Endothelial cell of hepatic sinusoid (primary cell): ENCODE results near the gene PICALM.
"Not testable (repeated sequence)": the region's sequence is repeated elsewhere in the genome, so short reads cannot be mapped to it uniquely, and the experiment has no call there.

Experiments used
- in situ Hi-C: cut with HindIII; loops from 2 replicates; pipeline ENCODE4 v1.10.0; 2017; ENCODE audit warnings: low sequenced_read_pairs

The PICALM gene, protein sequence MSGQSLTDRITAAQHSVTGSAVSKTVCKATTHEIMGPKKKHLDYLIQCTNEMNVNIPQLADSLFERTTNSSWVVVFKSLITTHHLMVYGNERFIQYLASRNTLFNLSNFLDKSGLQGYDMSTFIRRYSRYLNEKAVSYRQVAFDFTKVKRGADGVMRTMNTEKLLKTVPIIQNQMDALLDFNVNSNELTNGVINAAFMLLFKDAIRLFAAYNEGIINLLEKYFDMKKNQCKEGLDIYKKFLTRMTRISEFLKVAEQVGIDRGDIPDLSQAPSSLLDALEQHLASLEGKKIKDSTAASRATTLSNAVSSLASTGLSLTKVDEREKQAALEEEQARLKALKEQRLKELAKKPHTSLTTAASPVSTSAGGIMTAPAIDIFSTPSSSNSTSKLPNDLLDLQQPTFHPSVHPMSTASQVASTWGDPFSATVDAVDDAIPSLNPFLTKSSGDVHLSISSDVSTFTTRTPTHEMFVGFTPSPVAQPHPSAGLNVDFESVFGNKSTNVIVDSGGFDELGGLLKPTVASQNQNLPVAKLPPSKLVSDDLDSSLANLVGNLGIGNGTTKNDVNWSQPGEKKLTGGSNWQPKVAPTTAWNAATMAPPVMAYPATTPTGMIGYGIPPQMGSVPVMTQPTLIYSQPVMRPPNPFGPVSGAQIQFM

DNA sequence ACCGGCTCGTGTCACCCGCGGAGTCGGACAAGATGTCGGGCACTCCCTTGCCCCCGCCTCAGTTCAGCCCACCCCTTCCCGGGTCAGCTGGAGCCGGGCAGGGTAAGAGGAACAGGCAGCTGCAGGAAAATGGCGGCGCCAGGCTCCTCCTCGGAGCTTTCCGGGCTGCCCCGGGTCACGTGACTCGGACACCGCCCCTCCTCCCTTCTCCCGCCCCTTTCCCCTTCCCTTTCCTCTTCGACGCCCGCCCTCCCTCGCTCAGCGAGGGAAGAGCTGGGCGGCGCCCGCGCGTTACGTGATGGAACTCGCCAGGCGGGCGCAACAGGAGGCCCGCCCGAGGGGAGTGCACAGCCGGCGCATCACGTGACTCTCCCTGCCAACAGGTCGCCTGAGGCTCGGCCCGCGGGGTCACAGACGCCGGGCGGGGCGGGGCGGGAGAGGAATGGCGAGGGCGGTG is at the start of gene PICALM:
Gene PICALM, minus strand, starts transcription at position 134 of the 457 bp plus-strand sequence. CDS start 304 bp downstream, outside the sequence.
- in situ Hi-C loops, result loop anchor here (5.0 kb wide), 1 partner anchor 48 kb away; no protein-coding TSS in a partner anchor

DNA sequence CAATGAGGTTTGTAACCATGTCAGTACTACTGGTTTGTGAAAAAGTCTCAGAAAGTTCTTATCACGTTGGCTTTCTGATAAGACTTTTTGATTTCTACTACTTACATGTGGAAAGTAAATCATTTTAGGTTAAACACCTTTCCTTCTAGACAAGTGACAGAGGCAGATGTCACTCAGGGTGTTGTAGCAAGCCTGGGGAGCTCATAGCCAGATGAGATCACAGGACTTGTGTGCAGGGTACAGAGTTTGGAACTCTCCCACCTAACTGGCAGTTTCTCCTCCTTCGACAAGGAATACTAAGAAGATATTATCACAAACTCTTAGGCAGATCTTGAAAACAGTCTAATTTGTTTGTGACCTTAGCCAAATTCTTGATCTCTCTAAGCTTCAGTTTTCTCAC is 49.4 kb upstream of the PICALM start:
- in situ Hi-C loops, result loop anchor here (5.0 kb wide), 2 partner anchors 44 to 51 kb away; partner anchors contain the start of gene PICALM

DNA sequence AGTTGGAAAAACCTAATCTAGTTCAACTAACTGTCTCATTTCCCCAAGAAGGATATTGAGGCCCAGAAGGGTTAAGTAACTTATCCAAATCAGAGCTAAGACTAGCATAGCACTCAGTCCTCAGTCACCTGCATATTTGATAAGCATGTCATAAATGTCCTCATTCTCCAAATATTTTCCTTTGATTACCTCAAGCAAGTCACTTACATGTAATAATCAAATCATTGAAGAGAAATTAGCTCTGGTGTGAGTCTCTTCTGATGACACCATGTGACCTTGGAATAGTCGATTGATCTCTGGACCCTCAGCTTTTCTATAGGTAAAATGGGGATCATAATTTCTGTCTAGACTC is 48.8 kb upstream of the PICALM start:
- in situ Hi-C loops, result loop anchor here (5.0 kb wide), 2 partner anchors 45 to 50 kb away; partner anchors contain the start of gene PICALM

DNA sequence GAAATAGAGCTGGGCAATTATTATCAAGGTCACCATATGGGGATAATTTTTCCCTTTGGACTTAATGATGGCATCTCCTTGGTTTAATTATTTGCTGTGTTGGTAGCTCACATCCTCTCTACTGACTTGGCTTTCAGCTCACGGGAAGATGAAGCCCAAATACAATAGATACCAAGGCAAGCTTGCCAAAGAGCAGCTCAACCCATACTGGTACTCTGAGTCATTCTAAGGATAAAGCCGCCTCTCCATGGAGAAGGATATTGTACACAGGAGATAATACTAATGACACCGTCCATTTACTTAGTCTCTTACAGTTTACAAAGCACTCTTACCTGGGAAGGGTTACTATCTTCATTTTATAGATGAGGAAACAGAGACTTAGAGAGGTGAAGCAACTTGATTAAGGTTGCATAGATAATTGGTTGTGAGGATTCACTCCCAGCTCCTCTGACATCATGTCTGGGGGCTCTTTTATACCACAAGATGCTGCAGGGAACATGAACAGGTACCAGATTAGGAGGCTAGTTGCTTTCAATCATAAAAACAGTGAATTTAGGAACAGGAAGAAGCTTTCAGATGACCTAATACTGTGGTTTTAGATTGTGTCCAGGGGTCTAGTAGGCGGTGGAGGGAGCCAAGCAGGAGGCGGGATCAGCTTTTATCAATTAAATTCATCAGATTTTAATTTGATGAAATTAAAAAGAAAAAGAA is 48.3 kb upstream of the PICALM start:
- in situ Hi-C loops, result loop anchor here (5.0 kb wide), 2 partner anchors 45 to 50 kb away; partner anchors contain the start of gene PICALM

DNA sequence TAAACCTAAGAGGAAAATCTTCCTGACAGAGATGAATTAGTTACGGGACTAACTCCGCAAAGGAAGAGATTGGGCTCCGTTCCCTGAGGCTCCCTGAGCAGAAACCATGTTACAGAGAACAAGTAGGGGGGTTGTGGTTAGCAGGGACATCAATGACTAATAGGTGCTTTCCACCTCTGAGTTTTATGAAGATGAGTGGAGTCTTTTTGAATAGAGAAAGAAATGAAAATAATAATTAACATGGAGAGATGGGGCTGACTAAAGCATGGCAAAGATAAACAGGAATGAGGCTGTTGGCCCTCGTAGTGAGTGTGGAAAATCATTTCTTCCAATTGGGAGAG is 47.5 kb upstream of the PICALM start:
- in situ Hi-C loops, result loop anchor here (5.0 kb wide), 2 partner anchors 46 to 49 kb away; partner anchors contain the start of gene PICALM

DNA sequence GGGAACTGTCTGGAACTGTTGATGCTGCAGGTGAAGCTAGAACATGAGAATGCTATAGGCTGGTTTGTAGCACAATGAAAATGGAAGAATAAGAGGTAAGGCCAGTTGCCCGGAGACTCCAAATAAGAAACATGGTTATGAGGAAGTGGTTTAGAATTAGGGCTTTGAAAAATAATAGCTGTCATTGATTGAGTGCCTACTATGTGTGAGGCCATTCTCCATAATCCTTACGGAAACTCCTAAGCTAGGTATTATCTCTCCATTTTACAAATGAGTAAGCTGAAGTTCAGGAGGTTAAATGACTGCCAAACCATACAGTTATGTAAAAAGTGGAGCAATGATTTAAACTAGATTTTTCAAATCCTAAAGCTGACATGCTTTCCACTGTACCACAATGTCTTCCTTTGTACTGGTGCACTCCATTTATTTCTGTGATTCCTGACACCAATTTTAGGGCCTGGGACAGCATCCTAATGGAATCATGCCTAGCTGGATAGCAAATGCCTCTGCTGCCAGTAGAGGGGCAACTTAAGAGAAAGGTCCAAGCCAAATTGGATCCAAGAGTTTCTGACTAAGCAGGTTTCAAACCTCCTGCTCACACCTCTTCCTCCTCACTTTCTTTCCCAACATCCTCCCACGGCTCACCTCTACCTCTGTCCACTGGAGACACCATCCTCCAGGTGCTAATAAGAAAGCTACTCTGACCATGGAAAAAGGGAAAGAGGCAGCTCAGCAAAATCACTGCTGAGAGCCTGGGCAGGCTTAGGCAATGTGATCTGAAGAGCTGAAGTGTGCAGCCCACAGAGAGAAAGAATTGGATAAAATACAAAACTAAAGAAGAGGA is 46.9 kb upstream of the PICALM start:
- in situ Hi-C loops, result loop anchor here (5.0 kb wide), 2 partner anchors 47 to 48 kb away; partner anchors contain the start of gene PICALM

DNA sequence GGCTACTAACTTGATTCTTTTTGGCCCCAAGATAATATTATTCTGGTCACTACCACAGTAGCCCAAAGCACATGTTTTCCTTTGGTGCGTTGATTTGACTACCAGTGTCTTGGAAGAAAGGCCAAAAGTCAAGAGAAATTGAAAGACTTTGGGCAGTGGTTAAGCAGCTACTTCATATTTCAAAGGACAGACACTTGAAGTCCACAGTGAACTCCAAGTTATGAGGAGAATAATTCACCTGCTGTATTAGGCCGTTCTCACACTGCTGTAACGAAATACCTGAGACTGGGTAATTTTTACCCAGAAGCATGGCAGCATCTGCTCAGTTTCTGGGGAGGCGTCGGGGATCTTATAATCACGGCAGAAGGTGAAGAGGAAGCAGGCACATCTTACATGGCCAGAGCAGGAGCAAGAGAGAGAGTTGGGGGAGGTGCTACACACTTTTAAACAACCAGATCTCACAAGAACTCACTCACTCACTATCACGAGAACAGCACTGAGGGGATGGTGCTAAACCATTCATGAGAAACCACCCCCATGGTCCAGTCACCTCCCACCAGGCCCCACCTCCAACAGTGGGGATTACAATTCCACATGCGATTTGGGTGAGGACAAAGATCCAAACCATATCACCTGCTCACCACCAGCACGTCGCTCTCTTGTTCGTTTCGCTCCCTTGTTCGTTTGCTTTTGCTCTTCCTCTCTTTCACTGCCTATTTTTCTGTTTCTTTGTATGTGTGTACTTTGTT is 40.2 kb upstream of the PICALM start:
- in situ Hi-C loops, result no loop called here

DNA sequence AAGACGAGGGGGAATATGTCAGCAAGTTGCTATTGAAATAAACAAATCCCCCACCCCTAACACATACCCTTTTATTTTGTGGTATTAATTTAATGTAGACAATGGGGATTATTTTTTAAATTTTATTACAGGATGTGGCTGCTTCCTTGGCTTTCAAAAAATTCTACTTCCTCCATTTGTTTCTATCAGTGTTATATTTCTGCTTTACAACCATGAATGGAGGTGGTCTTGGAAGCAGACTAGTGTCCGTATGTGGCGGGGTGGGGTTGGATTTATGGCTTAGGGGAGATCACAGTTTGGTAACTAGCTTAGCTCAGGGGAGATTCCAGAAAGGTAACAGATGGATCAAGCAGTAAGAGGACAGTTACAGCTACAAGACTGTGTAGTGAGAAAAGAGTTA is 39.3 kb upstream of the PICALM start:
- in situ Hi-C loops, result no loop called here

DNA sequence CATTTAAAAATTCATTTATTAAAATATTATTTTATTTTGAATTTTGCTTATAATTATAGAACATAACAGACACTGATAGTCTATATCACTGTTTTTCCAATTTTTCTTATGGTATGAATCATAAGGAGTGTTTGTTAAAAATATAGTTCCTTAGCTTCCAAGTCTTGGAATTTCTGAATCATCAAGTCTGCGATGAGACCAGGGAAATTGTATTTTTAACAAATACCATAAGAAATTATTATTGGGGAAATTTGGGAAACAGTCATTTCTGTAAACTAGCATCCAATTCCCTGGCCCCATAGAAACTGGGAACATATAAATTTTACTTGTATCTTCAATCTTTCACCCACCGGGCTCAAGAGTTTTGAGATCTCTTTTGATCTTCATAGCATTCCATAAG is 38.0 kb upstream of the PICALM start:
- in situ Hi-C loops, result no loop called here

DNA sequence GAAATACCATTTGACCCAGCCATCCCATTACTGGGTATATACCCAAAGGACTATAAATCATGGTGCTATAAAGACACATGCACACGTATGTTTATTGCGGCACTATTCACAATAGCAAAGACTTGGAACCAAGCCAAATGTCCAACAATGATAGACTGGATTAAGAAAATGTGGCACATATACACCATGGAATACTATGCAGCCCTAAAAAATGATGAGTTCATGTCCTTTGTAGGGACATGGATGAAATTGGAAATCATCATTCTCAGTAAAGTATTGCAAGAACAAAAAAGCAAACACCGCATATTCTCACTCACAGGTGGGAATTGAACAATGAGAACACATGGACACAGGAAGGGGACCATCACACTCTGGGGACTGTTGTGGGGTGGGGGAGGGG is 37.1 kb upstream of the PICALM start:
- in situ Hi-C loops, result not testable (repeated sequence)

DNA sequence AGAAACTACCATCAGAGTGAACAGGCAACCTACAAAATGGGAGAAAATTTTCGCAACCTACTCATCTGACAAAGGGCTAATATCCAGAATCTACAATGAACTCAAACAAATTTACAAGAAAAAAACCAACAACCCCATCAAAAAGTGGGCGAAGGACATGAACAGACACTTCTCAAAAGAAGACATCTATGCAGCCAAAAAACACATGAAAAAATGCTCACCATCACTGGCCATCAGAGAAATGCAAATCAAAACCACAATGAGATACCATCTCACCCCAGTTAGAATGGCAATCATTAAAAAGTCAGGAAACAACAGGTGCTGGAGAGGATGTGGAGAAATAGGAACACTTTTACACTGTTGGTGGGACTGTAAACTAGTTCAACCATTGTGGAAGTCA is 36.7 kb upstream of the PICALM start:
- in situ Hi-C loops, result not testable (repeated sequence)

DNA sequence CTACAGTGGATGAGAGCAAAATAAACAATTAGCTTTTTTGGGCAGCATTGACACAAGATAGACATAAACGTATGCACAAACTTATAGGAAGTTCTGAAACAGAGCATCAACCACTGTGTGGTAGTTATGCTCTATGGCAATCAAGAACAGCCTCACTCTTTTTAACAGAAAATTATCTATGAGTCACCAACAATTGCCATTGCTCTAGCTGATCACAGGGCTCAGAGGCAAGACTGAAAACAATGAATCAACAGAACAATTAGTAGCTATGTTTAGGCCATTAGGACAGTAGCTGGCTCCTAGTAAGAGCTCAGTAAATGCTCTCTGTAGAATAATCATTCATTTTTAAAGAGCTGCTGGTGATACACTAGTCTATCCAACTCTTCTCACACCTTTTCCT is 34.9 kb upstream of the PICALM start:
- in situ Hi-C loops, result no loop called here

DNA sequence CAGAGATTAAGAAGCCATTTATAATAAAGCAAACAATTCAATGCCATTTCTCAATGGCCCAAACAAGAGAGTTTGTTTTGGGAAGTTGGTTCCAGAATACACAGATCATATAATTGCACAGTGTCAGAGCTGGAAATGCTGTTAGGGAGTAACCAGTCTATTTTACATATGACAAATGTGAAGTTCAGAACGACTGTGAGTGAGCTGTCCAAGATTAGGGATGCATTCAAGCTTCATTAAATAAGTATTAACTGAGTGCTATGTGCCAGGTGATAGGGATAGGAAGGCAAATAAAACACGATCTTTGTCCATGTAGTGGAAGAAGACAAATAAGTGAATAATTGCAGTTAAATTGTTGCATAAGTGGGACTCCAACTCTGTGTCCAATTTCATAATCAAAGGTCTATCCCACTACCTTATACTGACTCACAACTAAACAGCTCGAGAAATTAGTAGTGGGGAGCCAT is 33.1 kb upstream of the PICALM start:
- in situ Hi-C loops, result no loop called here

DNA sequence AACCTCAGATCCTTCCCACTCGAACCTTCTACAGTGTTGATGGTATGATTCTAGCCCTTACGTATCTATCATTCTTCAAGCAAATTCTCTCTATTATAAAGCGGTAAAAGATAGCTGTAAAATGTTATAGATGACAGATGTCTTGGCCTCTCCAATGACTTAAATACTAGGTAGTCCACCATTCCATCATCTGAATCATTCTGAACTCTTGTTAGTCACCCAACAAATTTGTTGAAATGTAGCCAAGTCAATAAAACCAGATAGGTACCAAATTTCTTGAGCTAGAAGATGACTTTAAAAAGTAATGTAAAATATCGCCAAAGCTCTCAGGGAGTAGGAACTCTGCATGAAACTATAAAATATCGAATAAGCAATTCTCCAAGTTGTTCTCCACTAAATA is 32.6 kb upstream of the PICALM start:
- in situ Hi-C loops, result no loop called here

DNA sequence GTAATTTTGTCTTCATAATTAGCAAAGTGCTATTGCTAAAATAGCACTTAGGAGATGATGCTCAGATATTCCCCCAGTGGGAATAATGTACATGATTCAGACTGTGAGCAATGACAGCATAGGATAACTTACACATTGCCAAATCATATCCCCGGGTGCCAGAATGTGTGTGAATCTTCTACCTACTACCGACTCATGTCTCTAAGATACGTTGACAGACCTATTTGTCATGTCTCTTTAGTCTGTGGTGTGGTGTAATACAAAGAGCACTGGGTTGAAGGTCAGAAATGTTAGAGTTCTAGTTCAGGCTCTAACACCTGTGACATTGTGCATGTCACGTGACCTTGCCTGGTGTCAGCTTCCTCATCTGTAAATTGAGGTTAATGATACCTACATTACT is 31.0 kb upstream of the PICALM start:
- in situ Hi-C loops, result no loop called here

DNA sequence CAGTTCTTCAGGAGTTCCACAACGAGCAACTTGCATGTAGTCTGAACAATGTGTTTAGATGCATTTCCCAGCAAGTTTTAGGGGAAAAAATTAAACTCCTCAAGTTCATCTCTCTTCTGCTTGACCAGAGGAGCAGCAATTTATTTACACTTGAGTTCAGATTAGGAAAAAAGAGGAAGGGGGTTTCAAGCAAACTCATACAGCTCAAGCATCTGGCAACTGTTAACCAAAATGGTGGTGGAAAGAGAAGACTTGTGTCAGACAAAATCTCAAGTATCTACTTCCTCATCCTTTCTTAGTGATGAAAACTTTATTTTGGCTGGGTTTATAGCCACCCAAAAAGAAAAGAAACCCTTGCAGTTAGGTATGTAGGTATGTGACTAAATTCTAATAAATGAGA is 29.1 kb upstream of the PICALM start:
- in situ Hi-C loops, result no loop called here

DNA sequence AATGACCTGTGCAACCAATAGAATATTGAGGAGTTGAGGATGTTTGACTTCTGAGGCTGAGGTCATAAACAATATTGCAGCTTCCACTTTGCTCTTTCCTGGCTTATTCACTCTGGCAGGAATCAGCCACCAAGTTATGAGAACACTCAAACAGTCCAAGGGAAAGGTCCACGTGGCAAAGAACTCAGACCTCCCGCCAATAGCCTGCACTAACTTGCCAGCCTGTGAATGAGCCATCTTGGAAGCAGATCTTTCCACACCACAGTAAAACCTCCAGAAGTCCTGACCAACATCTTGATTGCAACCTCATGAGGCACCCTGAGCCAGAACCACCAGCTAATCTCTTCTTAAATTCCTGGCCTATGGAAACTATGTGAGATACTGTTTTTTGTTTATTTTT is 22.7 kb upstream of the PICALM start:
- in situ Hi-C loops, result no loop called here

DNA sequence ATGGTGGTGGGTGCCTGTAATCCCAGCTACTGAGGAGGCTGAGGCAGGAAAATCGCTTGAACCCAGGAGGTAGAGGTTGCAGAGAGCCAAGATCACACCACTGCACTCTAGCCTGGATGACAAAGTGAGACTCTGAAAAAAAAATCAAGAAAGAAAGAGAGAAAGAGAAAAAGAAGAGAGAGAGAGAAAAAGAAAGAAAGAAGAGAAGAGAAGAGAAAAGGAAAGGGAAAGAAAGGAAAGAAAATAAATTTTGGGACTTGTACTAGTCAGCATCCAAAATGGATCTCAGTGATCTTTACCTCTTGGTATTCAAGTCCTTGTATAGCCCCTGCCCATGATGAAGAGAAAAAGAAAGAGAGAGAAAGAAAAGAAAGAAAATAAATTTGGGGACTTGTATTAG is 22.2 kb upstream of the PICALM start:
- in situ Hi-C loops, result no loop called here

DNA sequence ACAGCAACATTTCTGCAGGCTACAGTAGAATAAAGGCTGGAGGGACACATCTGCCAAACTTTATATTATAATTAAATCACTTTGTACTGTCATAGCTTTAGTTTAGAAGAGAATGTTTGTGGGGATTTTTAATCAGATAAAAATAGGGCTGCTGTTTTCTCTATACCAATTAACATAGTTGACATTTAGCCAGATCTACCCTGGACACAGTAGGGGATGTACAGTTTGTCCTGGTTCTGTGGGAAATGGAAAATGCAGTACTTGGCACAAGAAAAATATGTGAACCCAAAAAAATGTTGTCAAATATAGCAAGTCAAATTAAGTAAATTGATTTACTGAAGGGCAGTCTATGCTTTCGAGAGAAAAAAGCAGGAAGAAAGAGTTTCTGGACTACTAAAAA is 20.8 kb upstream of the PICALM start:
- in situ Hi-C loops, result no loop called here

DNA sequence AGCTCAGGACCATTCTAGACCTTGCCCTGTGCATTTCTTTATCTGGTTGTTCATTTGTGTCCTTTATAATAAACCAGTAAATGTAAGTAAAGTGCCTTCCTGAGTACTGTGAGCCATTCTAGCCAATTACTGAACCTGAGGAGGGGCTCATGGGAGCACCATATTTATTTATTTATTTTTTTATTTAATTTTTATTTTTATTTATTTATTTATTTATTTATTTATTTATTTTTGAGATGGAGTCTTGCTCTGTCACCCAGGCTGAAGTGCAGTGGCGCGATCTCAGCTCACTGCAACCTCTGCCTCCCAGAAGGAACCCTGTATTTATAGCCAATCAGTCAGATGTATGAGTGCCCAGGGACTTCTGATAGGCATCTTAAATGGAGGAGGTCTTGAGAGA is 18.8 kb upstream of the PICALM start:
- in situ Hi-C loops, result not testable (repeated sequence)
